HG03565 (cell line): ENCODE results near the gene RRAS.
"Not testable (repeated sequence)": the region's sequence is repeated elsewhere in the genome, so short reads cannot be mapped to it uniquely, and the experiment has no call there.

ENCODE experiments used
- ATAC-seq: cut with Tn5 transposase; IDR thresholded peaks from one replicate; pipeline ENCODE4 v1.9.1; 2021; ENCODE audit warnings: mild to moderate bottlenecking, moderate library complexity; ENCODE audit not compliant: unreplicated experiment

RRAS gene

GRCh38 chr19:49633273-49633672 lies 6.7 kb downstream of the RRAS start:
- not testable (repeated sequence) for ATAC-seq

GRCh38 chr19:49632576-49632975 lies 7.4 kb downstream of the RRAS start:
- ATAC-seq = no peak

- no peak for ATAC-seq
Observed at GRCh38 chr19:49631610-49632192, 8.2 kb downstream of the RRAS start.

- ATAC-seq = no peak
Observed at GRCh38 chr19:49631014-49631588, 8.8 kb downstream of the RRAS start.

- no peak for ATAC-seq
Observed at GRCh38 chr19:49629659-49630058, 10.3 kb downstream of the RRAS start.

GRCh38 chr19:49626226-49626625 lies 13.7 kb downstream of the RRAS start:
- ATAC-seq = no peak

- ATAC-seq = no peak
Observed at GRCh38 chr19:49624967-49625910, 14.7 kb downstream of the RRAS start.

GRCh38 chr19:49617860-49618259 lies 22.1 kb downstream of the RRAS start:
- ATAC-seq = not testable (repeated sequence)

GRCh38 chr19:49616945-49617344 lies 23.0 kb downstream of the RRAS start:
- no peak for ATAC-seq

- no peak for ATAC-seq
Observed at GRCh38 chr19:49616532-49616931, 23.4 kb downstream of the RRAS start.

GRCh38 chr19:49615861-49616260 lies 24.1 kb downstream of the RRAS start:
- ATAC-seq = no peak

GRCh38 chr19:49614096-49614833 lies 25.7 kb downstream of the RRAS start:
- ATAC-seq = no peak

GRCh38 chr19:49613374-49613773 lies 26.6 kb downstream of the RRAS start:
- no peak for ATAC-seq

GRCh38 chr19:49609499-49610092 lies 30.3 kb downstream of the RRAS start:
- no peak for ATAC-seq

- no peak for ATAC-seq
Observed at GRCh38 chr19:49605605-49606004, 34.3 kb downstream of the RRAS start.

- ATAC-seq = no peak
Observed at GRCh38 chr19:49602806-49603205, 37.1 kb downstream of the RRAS start.

- ATAC-seq = no peak
Observed at GRCh38 chr19:49601482-49602038, 38.4 kb downstream of the RRAS start.

GRCh38 chr19:49599378-49600295 lies 40.3 kb downstream of the RRAS start:
- ATAC-seq = no peak

GRCh38 chr19:49597703-49597974 lies 42.3 kb downstream of the RRAS start:
- no peak for ATAC-seq
